K562 (cell line): ENCODE results near the gene APBB2. TPM values are rescaled to one million over a fixed set of nuclear protein-coding genes. Genes with fewer than 3 reads are reported as not detected.

Experiments used
- ATAC-seq: fragments of 200-7000 bp; cut with Tn5 transposase; 3 replicates; pipeline ENCODE4 v1.9.1; 2020; ENCODE audit warnings: moderate library complexity
- BruUV-seq: library from RNA; stranded (reverse); fragments of 400-500 nt; replicated peaks from 2 replicates; lab custom pipeline; 2021; lab: Mats Ljungman, UMichigan
- CTCF ChIA-PET: fragments of 300-600 bp; formaldehyde crosslinking; extraction: SDS; loops from one replicate; lab custom pipeline; 2021; ENCODE audit warnings: low intra/inter-chr PET ratio; lab: Yijun Ruan, JAX
- POLR2A ChIA-PET: fragments of 300-600, 350-650 bp; sonication (Branson Sonifier 250); formaldehyde crosslinking; extraction: SDS; loops from one replicate; lab custom pipeline; 2021; ENCODE audit warnings: antibody characterized with exemption, inconsistent platforms; lab: Yijun Ruan, JAX
- DNase-seq, 4 experiments: peaks; one replicate each; pipeline versions ENCODE4 v3.0.0 to v3.0.0-alpha.2; 2011 to 2018; ENCODE audit warnings: low spot score in 3 of 4, mixed read lengths in 3 of 4; ENCODE audit errors: extremely low read depth in 1 of 4
- FAIRE-seq: peaks from 2 replicates; lab custom pipeline; 2011; peaks lifted over from hg19 to GRCh38; lab: Jason Lieb, UNC
- H2AFZ ChIP-seq: 2 replicates; pipeline ENCODE4 v1.6.0; 2011; ENCODE audit warnings: low read depth, low read length, control low read depth, inconsistent platforms
- H3K27ac ChIP-seq: fragments of 200-600 bp; 3 replicates; pipeline ENCODE4 v1.8.0; 2011; ENCODE audit warnings: low read depth, mild to moderate bottlenecking, control low read depth, inconsistent platforms, low read length, moderate library complexity, mixed read lengths; ENCODE audit errors: extremely low read depth
- H3K27me3 ChIP-seq, 2 experiments: fragments of 300-600 bp in 1 of 2; 2 replicates in 1 of 2; 3 replicates in 1 of 2; pipeline versions ENCODE4 v1.6.0 to v1.8.0; 2011; ENCODE audit warnings: inconsistent platforms in 2 of 2, low read length in 2 of 2, mild to moderate bottlenecking in 1 of 2, mixed read lengths in 1 of 2, moderate library complexity in 1 of 2; ENCODE audit not compliant: control insufficient read depth in 2 of 2, insufficient read depth in 2 of 2
- H3K36me3 ChIP-seq: fragments of 300-600 bp; 3 replicates; pipeline ENCODE4 v1.8.0; 2011; ENCODE audit warnings: mild to moderate bottlenecking, low read length, inconsistent platforms; ENCODE audit not compliant: control insufficient read depth, insufficient read depth
- H3K4me1 ChIP-seq, 2 experiments: fragments of 200-600 bp in 1 of 2; replicated peaks in 1 of 2; 2 replicates in 1 of 2; 3 replicates in 1 of 2; pipeline versions ENCODE4 v1.5.1 to v1.8.0; 2011; ENCODE audit warnings: inconsistent platforms in 2 of 2, low read length in 2 of 2, mild to moderate bottlenecking in 1 of 2, mixed read lengths in 1 of 2, moderate library complexity in 1 of 2; ENCODE audit not compliant: control insufficient read depth in 2 of 2, insufficient read depth in 2 of 2
- H3K4me2 ChIP-seq: 2 replicates; pipeline ENCODE4 v1.6.1; 2011; ENCODE audit warnings: low read length, control low read depth, inconsistent platforms, mixed read lengths; ENCODE audit not compliant: insufficient read depth
- H3K4me3 ChIP-seq: fragments of 200-600 bp; sonication (generic), shearing (Covaris generic); 2 replicates; pipeline ENCODE4 v1.5.1; 2016; ENCODE audit warnings: control low read depth, inconsistent platforms
- H3K79me2 ChIP-seq: fragments of 200-600 bp; 3 replicates; pipeline ENCODE4 v1.8.0; 2011; ENCODE audit warnings: low read length, inconsistent platforms; ENCODE audit not compliant: control insufficient read depth, insufficient read depth
- H3K9ac ChIP-seq, 2 experiments: 2 replicates each; pipeline versions ENCODE4 v1.6.0 to v1.6.1; 2011; ENCODE audit warnings: low read depth in 2 of 2, low read length in 2 of 2, control low read depth in 1 of 2, inconsistent platforms in 1 of 2, mild to moderate bottlenecking in 1 of 2, mixed read lengths in 1 of 2; ENCODE audit not compliant: insufficient read depth in 1 of 2
- H3K9me1 ChIP-seq: one replicate; pipeline ENCODE4 v1.6.0; 2011; ENCODE audit warnings: inconsistent platforms, mild to moderate bottlenecking, low read length, moderate library complexity; ENCODE audit not compliant: control insufficient read depth, insufficient read depth
- H3K9me3 ChIP-seq: replicated peaks from 2 replicates; pipeline ENCODE4 v1.5.1; 2011; ENCODE audit warnings: low read depth, low read length, inconsistent platforms; ENCODE audit not compliant: control insufficient read depth, insufficient read depth
- H4K20me1 ChIP-seq: replicated peaks from 2 replicates; pipeline ENCODE4 v1.6.1; 2011; ENCODE audit warnings: low read length, inconsistent platforms, mixed read lengths; ENCODE audit not compliant: control insufficient read depth, insufficient read depth
- DPF2 ChIP-seq: fragments of 450-650 bp; IDR thresholded peaks from 2 replicates; pipeline ENCODE4 v1.6.1; 2016
- E2F4 ChIP-seq: sonication (generic); formaldehyde crosslinking; IDR thresholded peaks from 2 replicates; pipeline ENCODE4 v1.8.0; 2022; ENCODE audit warnings: mild to moderate bottlenecking, low read depth, missing genetic modification reagents
- ELF4 ChIP-seq: fragments of 450-650 bp; formaldehyde crosslinking; IDR thresholded peaks from 2 replicates; pipeline ENCODE4 v1.4.0; 2022; ENCODE audit warnings: missing genetic modification characterization
- GABPB2 ChIP-seq: fragments of 250-450 bp; sonication (Bioruptor Pico); conservative IDR thresholded peaks from 2 replicates; pipeline ENCODE4 v1.5.1; 2021; ENCODE audit warnings: mild to moderate bottlenecking
- HDAC8 ChIP-seq: fragments of 450-650 bp; IDR thresholded peaks from 2 replicates; pipeline ENCODE4 v1.6.1; 2016; ENCODE audit warnings: mild to moderate bottlenecking, missing genetic modification characterization, moderate library complexity, missing compliant biosample characterization
- HEY1 ChIP-seq: fragments of 250-450 bp; sonication (Bioruptor Pico); IDR thresholded peaks from 2 replicates; pipeline ENCODE4 v1.5.0; 2020; ENCODE audit warnings: mild to moderate bottlenecking, moderate library complexity, borderline replicate concordance
- PRDM10 ChIP-seq: fragments of 450-650 bp; IDR thresholded peaks from 2 replicates; pipeline ENCODE4 v1.6.1; 2018; ENCODE audit not compliant: partially characterized antibody
- SLC30A9 ChIP-seq: fragments of 250-450 bp; sonication (Bioruptor Pico); IDR thresholded peaks from 2 replicates; pipeline ENCODE4 v1.8.0; 2022; ENCODE audit warnings: mild to moderate bottlenecking, moderate library complexity
- STAT5B ChIP-seq: fragments of 250-450 bp; sonication (Bioruptor Pico); IDR thresholded peaks from 2 replicates; pipeline ENCODE4 v1.8.0; 2021; ENCODE audit warnings: mild to moderate bottlenecking, inconsistent platforms
- TFAP4 ChIP-seq: sonication (generic); formaldehyde crosslinking; IDR thresholded peaks from 2 replicates; pipeline ENCODE4 v1.8.0; 2022; ENCODE audit warnings: missing genetic modification reagents, mild to moderate bottlenecking, moderate library complexity, borderline replicate concordance
- ZBED1 ChIP-seq: IDR thresholded peaks from 2 replicates; pipeline ENCODE4 v1.6.1; 2014
- whole genome bisulfite sequencing: fragments of 100-300 bp; shearing (Covaris generic); methylation state at CpG from one replicate; pipeline ENCODE4 v1.1.6; 2016; ENCODE audit warnings: low coverage, mixed read lengths; ENCODE audit not compliant: insufficient coverage; ENCODE audit errors: missing lambda C conversion rate; 5-methylcytosine and 5-hydroxymethylcytosine counted together
- in situ Hi-C: fragments of 300-500 bp; cut with MboI; formaldehyde crosslinking; loops from 4 replicates; pipeline ENCODE4 v1.15.0; 2018; ENCODE audit warnings: inconsistent platforms, mixed read lengths
- intact Hi-C: fragments of 100-400 bp; cut with micrococcal nuclease; formaldehyde crosslinking; loops from 2 replicates; pipeline ENCODE4 v1.14.2; 2022
- polyA plus RNA-seq, 8 experiments: library from polyadenylated mRNA; depleted of rRNA in 4 of 8; stranded (reverse) in 5 of 8; unstranded in 3 of 8; fragments of >200 nt; fragmentation: Nextera tagmentation in 2 of 8; fragmentation: Illumina TruSeq in 1 of 8; extraction: Ambion mirVana in 2 of 8; extraction: Trizol in 1 of 8; gene quantifications; 2 replicates each; pipeline versions ENCODE4 v1.2.1 to v1.2.3, GENCODE V29; 2011 to 2014; ENCODE audit warnings: inconsistent platforms in 1 of 8, missing spikeins in 1 of 8
- total RNA-seq, 7 experiments: library from RNA; depleted of rRNA in 6 of 7; stranded (reverse); fragments of >200 nt in 6 of 7; fragmentation: Illumina TruSeq in 2 of 7; extraction: Trizol in 2 of 7; gene quantifications; 2 replicates each; pipeline versions ENCODE4 v1.2.1 to v1.2.3, GENCODE V29; 2011 to 2021; ENCODE audit warnings: low replicate concordance in 1 of 7

APBB2 gene
- total and polyA plus RNA-seq, 9 of the 15 experiments (the other 6 are each of a cell fraction or from before 2014, with no cell fraction given), result 0.08 to 2.1 (median 1.4) TPM

GRCh38 chr4:41135801-41136200 is 78.5 kb downstream of the APBB2 start:
- Histone ChIP-seq H3K9ac (no peak overlapping the region), H3K4me1 (no peaks in the 10 kb centered on the region), H3K27me3 (no peaks in the 10 kb centered on the region), H2AFZ (no peak overlapping the region), H4K20me1 (no peaks in the 10 kb centered on the region), H3K9me3 (no peaks in the 10 kb centered on the region), H3K27ac (no peak overlapping the region), H3K36me3 (no peaks in the 10 kb centered on the region), H3K4me2 (no peak overlapping the region), H3K9me1 (no peaks in the 10 kb centered on the region), H3K4me3 (no peak overlapping the region), H3K79me2 (no peaks in the 10 kb centered on the region)
- BruUV-seq, result no TSS peak
- ATAC-seq, result no peak
- ChIA-PET CTCF (no interaction called here), POLR2A (no interaction called here)
- no peak for FAIRE-seq
- TF ChIP-seq SLC30A9 (CRISPR knock-in tag), result no peak
- no peak for TF ChIP-seq HDAC8 (tag)
- TF ChIP-seq PRDM10, result no peak
- no peak for TF ChIP-seq GABPB2 (CRISPR knock-in tag)
- no peak for TF ChIP-seq STAT5B
- no peak for TF ChIP-seq HEY1 (CRISPR knock-in tag)
- TF ChIP-seq ZBED1, result no peak
- no peak for TF ChIP-seq E2F4 (CRISPR knock-in tag)
- no peak for TF ChIP-seq ELF4 (CRISPR knock-in tag)
- no peak for TF ChIP-seq DPF2
- no peak for TF ChIP-seq TFAP4 (CRISPR knock-in tag)
- no peak for DNase-seq
- in situ Hi-C loops (no loop called here), intact Hi-C loops (no loop called here)
- WGBS, result 0% methylated on average over 2 of the region's 2 CpGs
